RPMI7951 (cell line): Measurements from ENCODE around the gene SYAP1. TPM values are rescaled to one million over a fixed set of nuclear protein-coding genes. Genes with fewer than 3 reads are reported as not detected.
A peak's percentile ranks its signal among the peaks of the same experiment; 100 is the strongest.
"Not testable (repeated sequence)": the region's sequence is repeated elsewhere in the genome, so short reads cannot be mapped to it uniquely, and the experiment has no call there.

Source experiments
- DNase-seq: peaks from one replicate; pipeline ENCODE4 v3.0.0-alpha.2; 2012; ENCODE audit warnings: low read depth
- total RNA-seq: library from RNA; depleted of rRNA; stranded (reverse); fragments of >200 nt; shearing (Covaris generic); gene quantifications from 2 replicates; pipeline ENCODE4 v1.2.3, GENCODE V29; 2014; rRNA removed

SYAP1 gene, protein sequence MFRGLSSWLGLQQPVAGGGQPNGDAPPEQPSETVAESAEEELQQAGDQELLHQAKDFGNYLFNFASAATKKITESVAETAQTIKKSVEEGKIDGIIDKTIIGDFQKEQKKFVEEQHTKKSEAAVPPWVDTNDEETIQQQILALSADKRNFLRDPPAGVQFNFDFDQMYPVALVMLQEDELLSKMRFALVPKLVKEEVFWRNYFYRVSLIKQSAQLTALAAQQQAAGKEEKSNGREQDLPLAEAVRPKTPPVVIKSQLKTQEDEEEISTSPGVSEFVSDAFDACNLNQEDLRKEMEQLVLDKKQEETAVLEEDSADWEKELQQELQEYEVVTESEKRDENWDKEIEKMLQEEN
- total RNA-seq, result 26.7 and 28.1 TPM in 2 replicates

DNA sequence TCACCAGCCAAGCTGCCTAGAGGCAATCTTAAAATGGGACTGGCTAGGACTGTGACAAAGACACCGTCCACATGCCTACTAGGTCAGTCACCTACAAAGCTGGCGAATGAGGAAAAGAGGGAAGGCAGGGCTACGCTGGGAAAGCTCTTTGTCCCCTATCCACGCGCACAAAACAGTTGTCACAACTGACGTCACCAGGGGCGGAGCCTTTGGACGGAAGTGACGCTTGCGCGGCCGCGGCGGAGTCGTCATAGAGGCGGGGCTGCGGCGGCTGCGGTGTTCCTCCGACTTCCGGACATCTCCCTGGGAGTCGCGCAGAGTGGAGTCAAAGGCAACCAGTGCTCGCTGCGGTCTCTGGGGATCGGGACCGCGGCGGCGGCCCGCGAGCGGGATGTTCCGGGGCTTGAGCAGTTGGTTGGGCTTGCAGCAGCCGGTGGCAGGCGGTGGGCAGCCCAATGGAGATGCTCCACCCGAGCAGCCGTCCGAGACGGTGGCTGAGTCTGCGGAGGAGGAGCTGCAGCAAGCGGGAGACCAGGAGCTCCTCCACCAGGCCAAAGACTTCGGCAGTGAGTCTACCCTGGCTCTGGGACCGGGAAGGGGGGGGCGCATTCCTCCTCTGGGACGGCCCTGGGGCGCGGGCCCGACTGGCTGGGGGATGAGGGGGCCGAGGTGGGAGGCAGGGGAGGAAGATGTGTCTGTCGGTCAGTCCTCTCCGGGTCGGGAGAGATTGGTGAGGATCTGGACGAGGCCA, at the start of gene SYAP1:
SYAP1 (plus strand) TSS at position 279 of the 751 bp plus-strand sequence; CDS start at position 392, 113 bp downstream.
- DNase-seq, result peak; percentile 95

DNA sequence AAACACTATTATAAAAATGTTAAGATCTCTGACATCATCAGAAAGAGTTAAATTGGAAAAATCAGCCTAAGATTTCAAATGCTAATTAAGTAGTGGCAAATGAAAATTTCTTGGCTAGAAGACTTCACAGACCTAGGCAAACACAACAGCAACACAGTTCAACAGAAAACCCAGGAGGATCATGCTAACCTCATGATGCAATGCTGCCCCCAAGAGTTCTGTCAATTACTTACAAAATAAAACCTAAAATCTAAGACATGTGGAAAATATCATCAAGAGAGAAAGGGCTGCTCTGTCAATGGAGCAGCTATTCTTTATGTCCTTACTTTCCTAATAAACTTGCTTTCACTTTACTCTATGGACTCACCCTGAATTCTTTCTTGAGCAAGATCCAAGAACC, 48.4 kb upstream of the SYAP1 start:
- peak; percentile 42 for DNase-seq

DNA sequence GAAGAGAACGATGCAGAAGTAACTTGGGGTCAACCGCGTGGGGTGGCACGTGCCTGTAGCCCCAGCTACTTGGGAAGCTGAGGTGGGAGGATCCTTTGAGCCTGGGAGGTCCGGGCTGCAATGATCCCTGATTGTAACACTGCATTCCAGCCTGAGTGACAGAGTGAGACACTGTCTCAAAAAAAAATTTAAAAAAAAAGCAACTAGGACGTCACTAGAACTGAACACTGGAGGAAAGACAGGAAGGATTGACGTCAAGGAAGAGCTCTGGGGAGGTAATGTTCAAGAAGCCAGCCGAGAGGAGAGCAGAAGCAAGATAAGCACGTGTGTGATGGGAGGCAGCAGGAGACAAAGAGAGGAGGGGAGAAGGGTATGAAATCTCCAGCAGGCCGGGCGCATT, 40.7 kb upstream of the SYAP1 start:
- no peak for DNase-seq

DNA sequence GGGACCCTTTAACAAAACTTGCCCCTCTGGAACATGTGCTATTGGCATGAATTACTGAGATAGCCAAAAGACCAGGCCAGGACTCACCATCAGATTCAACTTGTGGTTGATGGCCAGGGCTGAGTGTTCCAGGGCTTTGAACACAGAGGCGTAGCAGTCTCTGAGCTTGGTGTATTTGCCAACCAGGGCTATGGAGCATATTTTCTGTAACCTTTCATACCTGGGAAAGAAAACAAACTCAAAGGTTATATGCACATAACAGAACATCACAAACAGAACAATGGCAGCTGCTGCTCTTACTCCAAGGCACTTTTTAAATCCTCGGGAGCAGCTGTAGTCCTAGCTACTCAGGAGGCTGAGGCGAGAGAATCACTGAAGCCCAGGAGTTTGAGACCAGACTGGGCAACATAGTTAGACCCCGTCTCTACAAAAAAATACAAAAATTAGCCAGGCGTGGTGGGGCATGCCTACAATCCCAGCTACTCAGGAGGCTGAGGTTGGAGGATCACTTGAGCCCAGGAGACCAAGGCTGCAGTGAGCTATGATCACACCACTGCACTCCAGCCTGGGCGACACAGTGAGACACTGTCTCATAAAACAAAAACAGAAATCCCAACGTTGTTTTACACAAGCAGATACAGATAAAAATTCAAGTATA, 36.3 kb upstream of the SYAP1 start:
- no peak for DNase-seq

DNA sequence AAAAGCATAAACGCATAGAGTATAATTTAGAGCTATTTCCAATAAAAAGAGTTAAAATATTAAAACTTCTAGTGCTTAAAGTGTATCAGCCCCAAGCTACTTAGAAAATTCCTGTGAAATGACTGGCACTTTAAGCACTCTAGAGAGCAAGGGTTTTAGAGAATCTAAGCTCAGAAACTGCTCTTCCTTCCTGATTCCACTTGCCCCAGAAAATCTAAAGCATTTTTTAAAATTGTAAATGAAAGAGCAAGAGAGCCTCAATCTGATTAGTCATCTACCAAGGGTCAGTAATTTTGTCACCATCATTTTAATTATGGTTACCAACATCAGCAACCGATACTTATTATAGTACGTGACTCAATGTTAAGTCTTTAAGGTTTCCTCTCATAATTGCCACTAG, 31.9 kb upstream of the SYAP1 start:
- DNase-seq, result peak; percentile 6

DNA sequence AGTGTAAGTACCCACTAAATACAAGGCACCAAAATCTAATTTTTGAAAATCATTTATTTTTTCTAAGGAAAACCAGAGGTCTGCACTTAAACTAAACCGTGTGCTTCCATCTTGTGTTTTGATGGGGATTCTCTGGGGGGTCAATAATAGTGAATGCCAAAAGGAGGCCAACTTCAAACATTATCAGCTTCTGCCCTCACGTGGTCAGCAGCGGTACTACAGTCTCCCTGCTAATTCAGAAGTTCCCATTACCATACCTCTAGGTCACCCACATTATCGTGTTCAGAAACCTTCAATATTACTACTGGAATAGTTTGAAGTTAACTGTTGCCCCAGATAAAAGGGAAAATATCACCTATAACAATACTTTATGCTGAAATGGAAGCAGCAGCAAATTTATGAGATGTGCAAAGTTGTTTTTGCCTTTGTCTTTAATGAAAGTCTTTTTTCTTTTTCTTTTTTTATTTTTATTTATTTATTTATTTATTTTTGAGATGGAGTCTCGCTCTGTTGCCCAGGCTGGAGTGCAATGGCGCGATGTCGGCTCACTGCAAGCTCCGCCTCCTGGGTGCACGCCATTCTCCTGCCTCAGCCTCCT, 24.2 kb upstream of the SYAP1 start:
- peak; percentile 51 for DNase-seq

DNA sequence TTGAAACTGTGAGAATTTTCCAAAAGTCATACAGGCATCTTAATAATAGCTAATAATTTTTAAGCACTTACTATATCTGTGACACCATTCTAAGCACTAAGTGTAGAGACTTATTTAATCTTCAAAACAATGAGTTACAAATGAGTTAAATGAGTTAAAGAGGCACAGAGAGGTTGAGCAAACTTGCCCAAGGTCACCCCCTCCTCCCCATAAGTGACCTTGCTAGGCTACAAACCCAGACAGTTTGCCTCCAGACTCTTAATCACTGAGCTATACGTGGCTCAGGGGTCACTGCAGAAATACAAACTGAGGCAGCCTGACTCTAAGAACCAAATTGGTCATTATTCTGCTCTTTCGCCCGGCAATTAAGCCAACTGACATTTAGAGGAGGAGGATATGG, 22.5 kb upstream of the SYAP1 start:
- DNase-seq, result no peak

DNA sequence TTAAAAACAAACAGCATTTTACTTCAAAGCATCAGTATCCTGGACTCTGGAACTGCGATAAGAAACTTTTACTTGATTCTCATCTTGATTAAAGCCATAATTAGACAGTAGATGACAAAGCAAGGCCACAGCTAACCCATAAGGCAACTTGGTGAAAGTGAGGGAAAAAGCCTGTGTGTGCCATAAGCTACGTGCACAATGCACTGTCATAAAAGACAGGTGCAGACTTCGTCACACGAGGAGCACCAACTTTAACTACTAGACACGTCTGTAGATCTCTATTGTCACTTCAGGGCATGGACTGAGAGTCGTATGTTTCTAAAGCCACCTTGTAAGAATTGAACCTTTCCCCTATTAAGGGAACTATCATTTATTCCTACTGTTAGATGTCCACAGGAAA, 20.0 kb upstream of the SYAP1 start:
- no peak for DNase-seq

DNA sequence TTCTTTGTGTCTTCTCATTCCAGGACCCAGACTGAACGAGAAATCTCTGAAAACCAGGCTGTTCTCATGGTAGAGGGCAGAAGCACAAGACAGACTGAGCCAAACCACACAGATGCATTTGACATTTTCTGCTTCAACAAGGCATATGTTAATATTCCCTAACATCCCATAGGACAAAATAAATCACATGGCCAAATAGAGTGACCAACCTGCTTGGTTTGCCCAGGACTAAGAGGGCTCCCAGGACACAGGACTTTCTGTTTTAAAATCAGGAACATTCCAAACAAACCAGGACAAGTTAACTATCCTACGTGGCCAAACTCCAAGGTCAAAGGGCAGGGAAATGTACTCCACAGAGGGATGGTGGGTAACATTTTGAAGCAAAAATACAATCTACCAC, 18.7 kb upstream of the SYAP1 start:
- no peak for DNase-seq

DNA sequence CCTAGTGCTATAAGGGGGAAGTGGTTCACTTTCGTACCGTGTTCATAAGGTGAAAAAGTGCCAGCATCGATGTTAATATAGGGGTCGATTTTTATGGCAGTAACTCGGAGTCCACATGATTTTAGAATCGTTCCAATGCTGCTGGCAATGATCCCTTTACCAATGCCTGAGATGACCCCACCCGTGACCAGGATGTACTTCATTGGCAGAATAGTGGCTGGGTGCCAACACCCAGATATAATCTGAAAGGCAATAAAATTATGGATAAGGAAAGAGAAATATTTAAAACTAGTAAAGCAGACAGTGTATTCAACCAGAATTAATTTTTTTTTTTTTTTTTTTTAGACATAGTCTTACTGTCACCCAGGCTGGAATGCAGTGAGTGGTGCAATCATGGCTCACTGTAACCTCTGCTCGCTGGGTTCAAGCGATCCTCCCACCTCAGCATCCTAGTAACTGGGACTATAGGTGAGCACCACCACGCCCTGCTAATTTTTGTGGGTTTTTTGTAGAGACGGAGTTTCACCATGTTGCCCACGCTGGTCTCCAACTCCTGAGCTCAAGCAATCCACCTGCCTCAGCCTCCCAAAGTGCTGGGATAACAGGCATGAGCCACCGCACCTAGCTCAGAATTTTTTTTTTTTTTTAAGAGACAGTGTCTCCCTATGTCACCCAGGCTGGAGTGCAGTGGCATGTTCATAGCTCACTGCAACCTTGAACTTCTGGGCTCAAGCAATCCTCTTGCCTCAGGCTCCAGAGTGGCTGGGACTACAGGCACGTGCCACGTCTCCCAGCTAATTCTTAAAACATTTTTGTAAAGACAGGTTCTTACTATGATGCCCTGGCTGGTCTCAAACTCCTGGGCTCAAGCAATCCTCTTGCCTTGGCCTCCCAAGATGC, 16.5 kb upstream of the SYAP1 start:
- no peak for DNase-seq

DNA sequence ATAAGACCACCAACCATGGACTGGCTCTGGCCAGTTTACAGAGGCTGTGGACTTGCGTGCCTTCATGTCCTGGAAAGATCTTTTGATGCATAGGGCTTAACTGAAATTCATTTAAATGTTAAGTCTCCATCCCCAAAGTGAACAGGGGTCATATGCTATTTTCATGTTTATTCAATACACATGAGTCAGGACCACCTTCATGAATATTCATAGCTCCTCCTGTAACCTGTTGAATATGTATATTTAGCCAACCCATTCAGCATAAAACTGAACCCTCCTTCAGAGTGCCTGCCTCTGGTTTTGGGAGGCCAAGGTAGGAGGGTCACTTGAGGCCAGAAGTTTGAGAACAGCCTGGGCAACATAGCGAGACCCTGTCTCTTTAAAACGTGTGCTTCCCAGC, 14.0 kb upstream of the SYAP1 start:
- no peak for DNase-seq

DNA sequence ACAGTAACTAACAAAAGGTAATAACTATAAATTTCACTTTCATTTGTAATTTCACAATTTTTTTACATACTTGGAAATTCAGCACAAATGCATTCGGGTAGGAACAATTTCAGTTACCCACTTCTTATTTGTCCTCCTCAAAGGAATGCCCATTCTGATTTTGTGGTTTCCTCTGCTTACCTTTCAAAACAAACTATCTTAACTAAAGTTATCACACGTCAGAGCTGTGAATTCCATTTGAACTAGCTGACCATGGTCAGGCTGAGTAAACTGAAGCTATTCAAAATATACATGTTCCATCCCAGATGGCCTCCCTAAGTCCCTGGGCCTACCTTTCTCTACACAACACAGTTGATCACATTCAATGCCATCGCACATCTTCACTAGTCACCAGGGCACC, 11.4 kb upstream of the SYAP1 start:
- DNase-seq, result no peak

DNA sequence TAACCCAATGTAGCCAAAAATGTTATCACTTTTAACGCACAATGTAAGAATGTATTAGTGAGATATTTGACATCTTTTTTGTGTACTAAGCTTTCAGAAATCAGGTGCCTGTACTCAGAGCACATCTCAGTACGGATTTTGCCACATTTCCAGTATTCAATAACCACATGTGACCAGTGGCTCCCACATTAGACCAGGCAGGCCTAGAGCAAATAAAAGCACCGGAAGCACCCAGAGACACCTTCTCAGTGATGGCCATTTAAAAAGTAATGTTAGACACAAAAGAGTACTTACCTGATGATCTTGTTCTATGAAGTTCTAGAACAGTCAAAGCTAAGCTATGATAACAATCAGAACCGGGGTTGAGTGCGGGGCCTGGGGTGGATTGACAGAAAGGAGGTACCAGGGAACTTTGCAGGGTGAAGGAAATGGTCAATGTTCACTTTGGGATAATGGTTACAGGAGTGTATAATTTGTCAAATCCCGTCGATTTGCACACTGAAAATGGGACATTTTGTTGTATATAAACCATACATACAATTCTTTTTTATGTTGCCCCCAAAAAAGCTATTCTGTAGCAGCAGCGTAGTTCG, 8.1 kb upstream of the SYAP1 start:
- DNase-seq, result no peak

DNA sequence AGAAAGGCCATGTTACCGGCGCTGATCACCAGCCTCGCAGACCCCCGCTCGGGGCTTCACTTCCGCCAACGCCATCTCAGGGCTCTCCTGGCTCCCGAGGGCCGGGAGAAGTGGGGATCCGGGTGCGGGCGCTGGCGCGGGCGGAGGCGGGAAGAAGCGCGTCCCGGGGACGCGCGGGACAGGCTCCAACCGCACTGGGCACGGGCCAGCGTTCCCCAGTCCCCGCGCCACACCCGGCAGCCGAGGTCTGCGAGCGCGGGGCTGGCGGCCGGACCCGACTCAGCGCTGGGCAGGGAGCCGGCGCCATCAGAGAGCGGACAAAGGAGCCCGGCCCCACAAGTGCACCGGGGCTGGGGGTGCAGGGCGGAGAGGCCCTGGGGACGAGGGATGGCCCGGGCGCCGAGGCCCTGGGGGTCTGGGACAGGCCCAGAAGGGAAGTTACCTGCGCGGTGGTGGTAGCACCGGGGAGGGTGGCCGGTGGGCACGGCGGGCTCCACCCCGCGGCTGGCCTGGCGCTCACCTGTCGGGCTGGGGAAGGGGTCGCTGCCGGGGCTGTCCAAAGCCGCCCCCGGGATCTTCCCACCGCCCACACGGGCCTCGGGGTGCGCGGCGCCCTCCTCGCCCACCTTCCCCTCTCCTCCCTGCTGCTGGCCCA, 7.4 kb upstream of the SYAP1 start:
- DNase-seq, result no peak

DNA sequence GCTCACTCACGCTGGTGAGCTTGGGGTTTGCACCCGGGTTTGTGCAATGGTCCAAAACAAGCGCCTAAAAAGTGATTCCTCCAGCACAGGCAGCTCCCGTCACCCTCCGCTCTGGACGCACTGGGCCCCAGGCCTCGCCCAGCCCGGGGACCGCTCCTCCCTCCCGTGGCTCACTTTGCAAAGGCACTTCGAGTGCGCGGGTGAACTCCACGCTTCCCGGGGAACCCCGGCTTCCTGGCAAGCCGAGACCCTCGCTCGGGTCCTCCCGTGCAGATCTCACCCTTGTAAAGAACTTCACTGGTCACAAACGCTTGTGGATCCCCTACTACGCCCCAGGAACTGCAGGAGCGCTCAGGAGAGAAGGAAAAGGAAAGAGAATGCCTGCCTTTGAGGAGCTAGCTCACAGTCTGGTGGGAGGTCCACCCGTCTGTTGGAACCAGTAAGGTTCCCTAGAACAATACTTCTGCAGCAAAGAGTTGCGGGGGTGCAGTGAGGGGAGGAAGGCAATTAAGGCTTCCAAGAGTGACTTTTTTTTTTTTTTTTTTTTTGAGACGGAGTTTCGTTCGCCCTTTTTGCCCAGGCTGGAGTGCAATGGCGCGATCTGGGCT, 6.8 kb upstream of the SYAP1 start, which contains the start of gene CTPS2:
CTPS2 (minus strand) TSS at position 122 of the 608 bp plus-strand sequence. CDS start 9,767 bp downstream, outside the sequence.
- DNase-seq, result peak; percentile 64

DNA sequence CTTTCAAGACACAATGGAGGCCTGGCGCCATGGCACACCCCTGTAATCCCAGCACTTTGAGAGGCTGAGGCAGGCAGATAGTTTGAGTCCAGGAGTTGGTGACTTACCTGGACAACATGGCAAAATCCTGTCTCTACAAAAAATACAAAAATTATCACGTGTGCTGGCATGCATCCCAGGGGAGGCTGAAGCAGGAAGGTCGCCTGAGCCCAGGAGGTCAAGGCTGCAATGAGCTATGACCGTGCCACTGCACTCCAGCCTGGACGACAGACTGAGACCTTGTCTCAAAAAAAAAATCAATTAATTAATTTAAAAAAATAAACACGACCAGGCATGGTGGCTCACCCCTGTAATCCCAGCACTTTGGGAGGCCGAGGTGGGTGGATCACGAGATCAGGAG, 4.9 kb upstream of the SYAP1 start:
- no peak for DNase-seq

DNA sequence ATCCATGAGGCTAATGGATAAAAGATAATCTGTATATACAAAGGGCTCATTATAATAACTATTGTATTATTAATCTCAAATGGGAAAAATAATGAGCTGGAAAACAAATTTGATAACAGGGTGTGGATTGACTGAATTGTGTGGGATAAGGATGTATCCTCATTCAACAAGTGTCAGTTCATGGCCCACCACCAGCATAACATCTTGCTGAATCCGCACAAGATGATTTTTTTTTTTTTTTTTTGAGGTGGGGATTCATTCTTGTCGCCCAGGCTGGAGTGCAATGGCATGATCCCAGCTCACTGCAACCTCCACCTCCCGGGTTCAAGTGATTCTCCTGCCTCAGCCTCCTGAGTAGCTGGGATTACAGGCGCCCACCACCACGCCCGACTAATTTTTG, 3.8 kb upstream of the SYAP1 start:
- not testable (repeated sequence) for DNase-seq

DNA sequence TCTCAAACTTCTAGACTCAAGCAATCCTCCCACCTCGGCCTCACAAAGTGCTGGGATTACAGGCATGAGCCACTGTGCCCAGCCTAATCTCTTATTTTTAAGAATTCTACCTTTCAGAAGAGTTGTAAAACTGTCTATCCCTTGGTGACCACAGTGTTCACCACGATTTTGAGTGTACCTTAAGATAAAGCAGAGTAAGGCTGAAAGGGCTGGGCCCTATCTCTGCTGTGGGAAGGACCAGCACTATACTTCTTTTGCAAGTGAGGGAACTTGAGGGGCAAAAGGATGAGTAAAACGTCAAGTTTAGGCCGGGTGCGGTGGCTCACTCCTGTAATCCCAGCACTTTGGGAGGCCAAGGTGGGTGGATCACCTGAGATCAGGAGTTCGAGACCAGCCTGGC, 3.0 kb upstream of the SYAP1 start:
- not testable (repeated sequence) for DNase-seq

DNA sequence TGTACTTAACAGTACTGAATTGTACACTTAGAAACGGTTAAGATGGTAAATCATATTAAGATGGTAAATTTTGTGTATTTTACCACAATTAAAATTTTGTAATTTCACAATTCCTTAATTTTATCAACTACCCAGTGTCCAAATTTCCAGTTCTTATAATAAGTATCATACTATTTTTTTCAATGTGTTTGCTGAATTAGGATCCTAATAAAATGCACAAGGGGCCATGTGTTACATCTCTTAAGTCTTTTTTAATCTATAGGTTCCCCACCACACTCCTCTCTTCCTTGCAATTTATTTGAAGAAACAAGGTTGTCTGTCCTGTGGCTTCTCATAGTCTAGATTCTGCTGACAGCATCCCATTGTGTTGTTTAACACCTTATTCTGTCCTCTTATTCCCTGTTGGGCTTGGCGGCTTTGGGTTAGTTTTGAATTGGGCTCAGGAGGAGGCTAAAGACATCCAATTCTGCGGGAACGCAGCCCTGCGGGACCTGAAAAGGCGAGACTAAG, 533 bp upstream of the SYAP1 start:
- no peak for DNase-seq

DNA sequence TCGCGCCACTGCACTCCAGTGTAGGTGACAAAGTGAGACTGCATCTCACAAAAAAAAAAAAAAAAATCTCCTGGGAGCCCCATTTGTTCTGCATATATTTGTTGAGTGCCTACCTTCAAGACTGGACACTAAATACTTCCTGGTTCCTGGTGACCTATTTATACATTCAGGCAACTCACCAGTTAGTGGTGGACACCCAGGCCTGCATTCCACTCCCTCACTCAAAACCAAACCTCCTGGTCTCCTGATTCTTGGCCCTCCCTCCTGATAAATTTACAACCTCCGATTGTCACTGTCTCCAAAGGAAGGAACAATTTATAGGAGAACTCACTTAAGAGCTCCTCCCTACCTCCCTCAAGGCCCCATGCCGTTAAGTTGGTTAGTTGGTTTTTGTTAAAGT, 3.1 kb downstream of the SYAP1 start:
- DNase-seq, result no peak
